ENCODE data around the gene NRP2. TPM values are rescaled to one million over a fixed set of nuclear protein-coding genes. Genes with fewer than 3 reads are reported as not detected.

The NRP2 gene
- total RNA-seq, 1 experiment from 2014 or later = 10.3 TPM

DNA sequence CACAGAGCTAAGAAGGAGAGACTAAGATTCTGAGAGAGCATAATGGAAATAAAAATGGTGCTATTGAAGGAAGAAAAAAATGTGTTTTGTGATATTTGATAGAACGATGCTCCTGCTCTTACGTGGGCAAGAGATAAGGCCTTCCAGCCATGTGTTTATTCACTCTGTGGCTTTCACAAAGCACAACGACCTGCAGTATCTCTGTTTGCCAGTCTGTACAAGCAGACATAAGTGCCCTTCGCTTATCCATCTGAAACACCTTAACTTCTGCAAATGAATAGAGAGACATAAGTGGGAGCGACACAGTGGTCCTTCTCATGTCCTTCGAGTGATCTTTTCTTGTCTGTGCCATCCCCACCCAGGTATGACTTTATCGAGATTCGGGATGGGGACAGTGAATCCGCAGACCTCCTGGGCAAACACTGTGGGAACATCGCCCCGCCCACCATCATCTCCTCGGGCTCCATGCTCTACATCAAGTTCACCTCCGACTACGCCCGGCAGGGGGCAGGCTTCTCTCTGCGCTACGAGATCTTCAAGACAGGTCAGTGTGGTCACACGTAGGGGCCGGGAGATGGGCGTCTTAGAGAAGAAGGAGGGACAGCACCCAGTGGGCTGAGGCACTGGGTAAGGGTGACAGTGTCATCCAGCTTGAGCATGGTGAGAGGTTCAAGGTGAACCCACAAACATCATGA, 33.7 kb downstream of the NRP2 start:
- DNase-seq (ENCODE audit: unreplicated experiment) = peak; percentile 26
- TF ChIP-seq CTCF (IDR thresholded peaks at IDR 0.05; ENCODE audit: unreplicated experiment) = peak; percentile 26
- H3K9me3 Mint-ChIP-seq (ENCODE audit: unreplicated experiment) = no peaks in the 10 kb centered on the region
- intact Hi-C loops (cut with micrococcal nuclease) = no loop called here
- H3K4me1 Mint-ChIP-seq (ENCODE audit: insufficient read depth, unreplicated experiment) = no peaks in the 10 kb centered on the region
- no TSS peak for BruUV-seq (replicated peaks)
- ChIA-PET POLR2A (no interaction called here), CTCF (interaction anchor here (0.6 to 0.7 kb wide), 3 partner anchors 44 to 945 kb away, joined by 3 to 5 read pairs (median 3); no protein-coding TSS in a partner anchor)
- H3K36me3 Mint-ChIP-seq (ENCODE audit: insufficient read depth, unreplicated experiment) = no peaks in the 10 kb centered on the region
- H3K4me3 Mint-ChIP-seq (ENCODE audit: unreplicated experiment) = no peak overlapping the region
- no peaks in the 10 kb centered on the region for H3K27me3 Mint-ChIP-seq (ENCODE audit: insufficient read depth, unreplicated experiment)
- no peak overlapping the region for H3K27ac Mint-ChIP-seq (ENCODE audit: low read depth, unreplicated experiment)

DNA sequence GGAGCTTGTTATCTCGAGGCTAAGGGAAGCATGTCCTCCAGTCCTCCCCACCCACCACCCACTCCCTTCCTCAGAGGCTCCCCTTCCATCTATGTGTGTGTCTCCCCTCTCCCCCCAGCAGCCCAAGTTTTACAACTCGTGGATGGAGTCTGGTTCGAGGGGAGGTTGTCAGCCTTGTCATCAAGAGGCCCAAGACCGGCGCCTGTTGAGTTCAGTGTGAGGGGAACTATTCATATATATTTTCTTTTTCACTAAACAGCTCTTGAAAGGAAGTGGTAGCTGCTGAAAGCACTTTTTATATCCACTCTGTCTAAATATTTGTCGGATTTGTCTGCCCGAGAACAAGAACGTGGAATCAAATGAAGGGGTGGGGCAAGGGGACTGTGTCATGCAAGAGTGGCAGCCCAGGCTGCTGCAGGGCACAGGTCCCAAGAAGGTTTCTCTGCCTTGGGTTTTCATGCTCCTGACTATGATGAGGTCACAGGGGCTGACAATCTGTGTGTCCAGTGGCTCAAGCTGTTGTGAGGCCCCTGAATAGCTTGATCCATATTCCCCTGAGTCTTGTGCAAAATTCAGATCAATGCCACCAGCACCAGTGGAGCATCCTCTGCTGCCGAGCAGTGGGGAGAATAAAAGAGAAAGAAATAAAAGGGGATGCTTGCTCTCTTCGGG, 35.0 kb downstream of the NRP2 start:
- no peak for TF ChIP-seq CTCF (IDR thresholded peaks at IDR 0.05; ENCODE audit: unreplicated experiment)
- ChIA-PET CTCF (interaction anchor here (0.6 to 0.8 kb wide), 4 partner anchors 27 to 1870 kb away, joined by 3 read pairs; no protein-coding TSS in a partner anchor), POLR2A (no interaction called here)
- H3K27ac Mint-ChIP-seq (ENCODE audit: low read depth, unreplicated experiment) = no peak overlapping the region
- no peak overlapping the region for H3K4me3 Mint-ChIP-seq (ENCODE audit: unreplicated experiment)
- no peaks in the 10 kb centered on the region for H3K4me1 Mint-ChIP-seq (ENCODE audit: insufficient read depth, unreplicated experiment)
- no peaks in the 10 kb centered on the region for H3K36me3 Mint-ChIP-seq (ENCODE audit: insufficient read depth, unreplicated experiment)
- intact Hi-C loops (cut with micrococcal nuclease) = no loop called here
- no peak for DNase-seq (ENCODE audit: unreplicated experiment)
- no TSS peak for BruUV-seq (replicated peaks)
- H3K9me3 Mint-ChIP-seq (ENCODE audit: unreplicated experiment) = no peaks in the 10 kb centered on the region
- H3K27me3 Mint-ChIP-seq (ENCODE audit: insufficient read depth, unreplicated experiment) = no peaks in the 10 kb centered on the region

DNA sequence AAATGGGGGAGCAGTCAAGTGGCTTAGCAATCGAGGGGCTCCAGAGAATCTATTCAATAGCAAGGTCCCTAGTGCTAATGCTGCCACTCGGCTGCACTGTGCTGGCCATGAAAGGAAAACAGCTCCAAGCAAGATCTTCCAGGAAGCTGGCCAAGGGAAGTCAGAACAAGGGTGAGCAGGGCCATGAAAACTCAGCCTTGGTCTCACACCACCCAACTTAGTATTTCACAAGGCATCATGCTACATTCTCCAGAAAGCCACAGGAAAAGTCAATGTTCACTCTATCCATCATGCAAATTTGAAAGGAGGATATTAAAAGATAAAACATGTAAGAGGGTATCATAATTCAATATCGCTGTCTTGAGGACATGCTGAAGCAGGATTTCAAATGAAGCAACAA, 35.7 kb downstream of the NRP2 start:
- intact Hi-C loops (cut with micrococcal nuclease) = no loop called here
- Mint-ChIP-seq H3K4me1 (ENCODE audit: insufficient read depth, unreplicated experiment) (no peaks in the 10 kb centered on the region), H3K4me3 (ENCODE audit: unreplicated experiment) (no peak overlapping the region), H3K9me3 (ENCODE audit: unreplicated experiment) (no peaks in the 10 kb centered on the region), H3K36me3 (ENCODE audit: insufficient read depth, unreplicated experiment) (no peaks in the 10 kb centered on the region), H3K27ac (ENCODE audit: low read depth, unreplicated experiment) (no peak overlapping the region), H3K27me3 (ENCODE audit: insufficient read depth, unreplicated experiment) (no peaks in the 10 kb centered on the region)
- CTCF ChIA-PET = interaction anchor here (0.6 to 1.1 kb wide), 3 partner anchors 14 to 149 kb away, joined by 3 to 5 read pairs (median 3); no protein-coding TSS in a partner anchor
- BruUV-seq (replicated peaks) = no TSS peak
- TF ChIP-seq CTCF (IDR thresholded peaks at IDR 0.05; ENCODE audit: unreplicated experiment) = no peak
- no peak for DNase-seq (ENCODE audit: unreplicated experiment)
- POLR2A ChIA-PET = no interaction called here

GRCh38 chr2:205719847-205720246, 37.5 kb downstream of the NRP2 start:
- CTCF ChIA-PET = interaction anchor here (0.6 to 1.4 kb wide), 3 partner anchors 8 to 110 kb away, joined by 3 to 4 read pairs (median 3); no protein-coding TSS in a partner anchor
- Mint-ChIP-seq H3K9me3 (ENCODE audit: unreplicated experiment) (no peaks in the 10 kb centered on the region), H3K27me3 (ENCODE audit: insufficient read depth, unreplicated experiment) (no peaks in the 10 kb centered on the region), H3K36me3 (ENCODE audit: insufficient read depth, unreplicated experiment) (peaks cover 3% of the 10 kb centered on the region), H3K4me3 (ENCODE audit: unreplicated experiment) (no peak overlapping the region), H3K27ac (ENCODE audit: low read depth, unreplicated experiment) (no peak overlapping the region), H3K4me1 (ENCODE audit: insufficient read depth, unreplicated experiment) (no peaks in the 10 kb centered on the region)
- TF ChIP-seq CTCF (IDR thresholded peaks at IDR 0.05; ENCODE audit: unreplicated experiment) = no peak
- intact Hi-C loops (cut with micrococcal nuclease) = no loop called here
- BruUV-seq (replicated peaks) = no TSS peak
- POLR2A ChIA-PET = no interaction called here
- no peak for DNase-seq (ENCODE audit: unreplicated experiment)

Measured in MCF 10A (cell line).